Measurements from ENCODE around the gene CLIC4. TPM values are rescaled to one million over a fixed set of nuclear protein-coding genes. Genes with fewer than 3 reads are reported as not detected.
A peak's percentile ranks its signal among the peaks of the same experiment; 100 is the strongest.

The CLIC4 gene
- total and polyA plus RNA-seq, 9 of the 15 experiments (the other 6 are each of a cell fraction or from before 2014, with no cell fraction given), result 16.0 to 67.5 (median 38.4) TPM

- H3K4me2 ChIP-seq (ENCODE audit: insufficient read depth, low read length), result peak overlapping the region; percentile 54; the same call in 1 of the 2 replicates
- peak overlapping the region; percentile 69; the same call in 2 of the 3 replicates for H3K27ac ChIP-seq (ENCODE audit: extremely low read depth, low read depth, low read length)
- no peaks in the 10 kb centered on the region for H3K27me3 ChIP-seq (ENCODE audit: control insufficient read depth in 2 of 2, insufficient read depth in 2 of 2, low read length in 2 of 2)
- peaks cover 83% of the 10 kb centered on the region for H3K79me2 ChIP-seq (ENCODE audit: control insufficient read depth, insufficient read depth, low read length)
- ChIA-PET CTCF (ENCODE audit: low intra/inter-chr PET ratio) (no interaction called here), POLR2A (interaction anchor here (0.7 to 8.4 kb wide), 8 partner anchors 8 to 40 kb away, joined by 5 to 75 read pairs (median 10); partner anchors contain the start of gene CLIC4)
- WGBS (ENCODE audit: insufficient coverage, low coverage, missing lambda C conversion rate), result 23% methylated on average over 3 of the region's 3 CpGs
- in situ Hi-C loops (cut with MboI) (no loop called here), intact Hi-C loops (cut with micrococcal nuclease) (loop anchor here (2.0 kb wide), 1 partner anchor 17 kb away; the partner anchor contains the start of gene CLIC4)
- no peak overlapping the region for H3K4me3 ChIP-seq
- 0 out of 2 replicates have a peak, but pooled peaks cover 4% of the 10 kb centered on the region for H4K20me1 ChIP-seq (replicated peaks; ENCODE audit: control insufficient read depth, insufficient read depth, low read length)
- peaks cover 24 to 48% of the 10 kb centered on the region in 2 experiments for H3K4me1 ChIP-seq (replicated peaks in 1 of 2; ENCODE audit: control insufficient read depth in 2 of 2, insufficient read depth in 2 of 2, low read length in 2 of 2)
- H3K36me3 ChIP-seq (ENCODE audit: control insufficient read depth, insufficient read depth, low read length), result no peaks in the 10 kb centered on the region; the same call in 2 of the 3 replicates
- DNase-seq (ENCODE audit: extremely low read depth in 1 of 4, low spot score in 3 of 4) (peak in 1 of 4 experiments; percentile 37), ATAC-seq (peak; percentile 32), FAIRE-seq (peak; percentile 40)
- H3K9me3 ChIP-seq (replicated peaks; ENCODE audit: control insufficient read depth, insufficient read depth, low read depth, low read length), result no peaks in the 10 kb centered on the region
- H3K9me1 ChIP-seq (ENCODE audit: control insufficient read depth, insufficient read depth, low read length), result no peaks in the 10 kb centered on the region
- H2AFZ ChIP-seq (ENCODE audit: low read depth, low read length), result peak overlapping the region; percentile 71
- H3K9ac ChIP-seq (ENCODE audit: insufficient read depth in 1 of 2, low read depth in 2 of 2, low read length in 2 of 2), result peak overlapping the region in 1 of 2 experiments; percentile 47; a peak in 2 of 4 replicates
- BruUV-seq (replicated peaks), result no TSS peak
- TF ChIP-seq CC2D1A (IDR thresholded peaks at IDR 0.05), result no peak
- TF ChIP-seq ZNF318 (IDR thresholded peaks at IDR 0.05; ENCODE audit: borderline replicate concordance in 1 of 2, low read depth in 1 of 2), result peak in 1 of 2 experiments; percentile 63; a peak in 1 of 4 replicates
- peak in 1 of 2 experiments; percentile 65; a peak in 1 of 3 replicates for TF ChIP-seq CBX3 (IDR thresholded peaks at IDR 0.05; ENCODE audit: borderline replicate concordance in 1 of 2, low read length in 2 of 2)
- no peak for TF ChIP-seq ZNF280A (IDR thresholded peaks at IDR 0.05; ENCODE audit: low read depth, partially characterized antibody)
- TF ChIP-seq CBFA2T2 (conservative IDR thresholded peaks at IDR 0.05), result no peak
- no peak for TF ChIP-seq ZNF586 (CRISPR knock-in tag; conservative IDR thresholded peaks at IDR 0.05)
- TF ChIP-seq MBD1 (CRISPR knock-in tag; IDR thresholded peaks at IDR 0.05), result no peak
- TF ChIP-seq HMG20A (CRISPR knock-in tag; conservative IDR thresholded peaks at IDR 0.05), result no peak
Observed at GRCh38 chr1:24762133-24762676, 17.0 kb downstream of the CLIC4 start.

Data from K562 (cell line).